Tibial artery (tissue), 4 donors: ENCODE measurements around the gene BMP2.
A peak's percentile ranks its signal among the peaks of the same experiment; 100 is the strongest.

Experiments
- DNase-seq, 2 donors: peaks; one replicate each; pipeline ENCODE4 v3.0.0-alpha.2; 2019
- H3K27ac ChIP-seq, 2 donors: fragments of 200-600 bp; sonication (generic) in 1 of 2; 1 replicate in 1 of 2; 2 replicates in 1 of 2; pipeline ENCODE4 v1.5.1; 2018 to 2019; ENCODE audit warnings: mild to moderate bottlenecking in 1 of 2
- H3K27me3 ChIP-seq, 2 donors: fragments of 200-600 bp; sonication (generic) in 1 of 2; one replicate each; pipeline versions ENCODE4 v1.5.1 to v1.6.0; 2016 to 2019
- H3K36me3 ChIP-seq, 3 donors: fragments of 200-600 bp; sonication (generic) in 2 of 3; one replicate each; pipeline ENCODE4 v1.5.1; 2016 to 2019; ENCODE audit warnings: mild to moderate bottlenecking in 2 of 3
- H3K4me1 ChIP-seq, 4 donors: fragments of 200-600 bp; sonication (generic) in 2 of 4; 1 replicate in 3 of 4; 2 replicates in 1 of 4; pipeline ENCODE4 v1.5.1; 2016 to 2019
- H3K4me3 ChIP-seq, 2 donors: fragments of 200-600 bp; sonication (generic) in 1 of 2; 1 replicate in 1 of 2; 2 replicates in 1 of 2; pipeline ENCODE4 v1.5.1; 2018 to 2019; ENCODE audit warnings: mild to moderate bottlenecking in 2 of 2
- H3K9me3 ChIP-seq, 3 donors: fragments of 200-600 bp; sonication (generic) in 1 of 3; one replicate each; pipeline ENCODE4 v1.5.1; 2016 to 2019
- intact Hi-C: fragments of 100-400 bp; cut with DNase I; formaldehyde crosslinking; loops from one replicate; pipeline ENCODE4 v1.15.0; 2023; ENCODE audit warnings: low total_unique reads
- TF ChIP-seq, protein P1 (sequence below), 2 experiments: fragments of 200-600 bp in 1 of 2; fragments of 450-650 bp in 1 of 2; IDR thresholded peaks; one replicate each; pipeline ENCODE4 v1.5.1; 2017 to 2019; ENCODE audit warnings: antibody characterized with exemption in 2 of 2, mild to moderate bottlenecking in 1 of 2, moderate library complexity in 1 of 2

BMP2 gene

GRCh38 chr20:6811262-6812035, 44.0 kb downstream of the BMP2 start:
- no peak for DNase-seq
- no peaks in the 10 kb centered on the region for H3K36me3 ChIP-seq
- no peaks in the 10 kb centered on the region for H3K4me1 ChIP-seq
- no peaks in the 10 kb centered on the region for H3K9me3 ChIP-seq
- no peak overlapping the region for H3K27ac ChIP-seq
- intact Hi-C loops: no loop called here
- H3K27me3 ChIP-seq: peaks cover 0 to 2% of the 10 kb centered on the region in 2 donors
- no peak overlapping the region for H3K4me3 ChIP-seq
- TF ChIP-seq, protein P1, sequence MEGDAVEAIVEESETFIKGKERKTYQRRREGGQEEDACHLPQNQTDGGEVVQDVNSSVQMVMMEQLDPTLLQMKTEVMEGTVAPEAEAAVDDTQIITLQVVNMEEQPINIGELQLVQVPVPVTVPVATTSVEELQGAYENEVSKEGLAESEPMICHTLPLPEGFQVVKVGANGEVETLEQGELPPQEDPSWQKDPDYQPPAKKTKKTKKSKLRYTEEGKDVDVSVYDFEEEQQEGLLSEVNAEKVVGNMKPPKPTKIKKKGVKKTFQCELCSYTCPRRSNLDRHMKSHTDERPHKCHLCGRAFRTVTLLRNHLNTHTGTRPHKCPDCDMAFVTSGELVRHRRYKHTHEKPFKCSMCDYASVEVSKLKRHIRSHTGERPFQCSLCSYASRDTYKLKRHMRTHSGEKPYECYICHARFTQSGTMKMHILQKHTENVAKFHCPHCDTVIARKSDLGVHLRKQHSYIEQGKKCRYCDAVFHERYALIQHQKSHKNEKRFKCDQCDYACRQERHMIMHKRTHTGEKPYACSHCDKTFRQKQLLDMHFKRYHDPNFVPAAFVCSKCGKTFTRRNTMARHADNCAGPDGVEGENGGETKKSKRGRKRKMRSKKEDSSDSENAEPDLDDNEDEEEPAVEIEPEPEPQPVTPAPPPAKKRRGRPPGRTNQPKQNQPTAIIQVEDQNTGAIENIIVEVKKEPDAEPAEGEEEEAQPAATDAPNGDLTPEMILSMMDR (IDR thresholded peaks at IDR 0.05): no peak

- no peak for DNase-seq
- TF ChIP-seq, protein P1 (IDR thresholded peaks at IDR 0.05): no peak
- intact Hi-C loops: no loop called here
Measured at GRCh38 chr20:6812530-6812929, 45.0 kb downstream of the BMP2 start.

DNA sequence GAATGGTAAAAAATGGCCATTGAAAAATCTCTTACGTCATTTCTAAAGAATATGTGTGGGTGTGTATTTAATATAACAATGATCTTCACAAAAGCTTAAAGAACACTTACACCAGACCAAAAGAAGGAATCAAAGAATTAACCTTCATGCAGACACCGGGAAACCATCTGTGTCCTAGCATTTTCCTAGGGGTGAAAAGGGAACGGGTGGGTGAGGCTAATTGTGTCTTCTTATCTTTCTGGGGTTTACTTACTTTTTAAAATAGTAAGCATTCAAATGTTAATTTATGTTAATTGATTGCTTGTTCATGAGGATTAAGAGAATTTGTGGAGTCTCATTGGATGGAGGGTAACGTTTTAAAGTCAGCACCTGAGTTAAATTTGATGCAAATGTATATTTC, 47.5 kb downstream of the BMP2 start:
- H3K4me1 ChIP-seq: no peaks in the 10 kb centered on the region
- H3K9me3 ChIP-seq: no peaks in the 10 kb centered on the region
- no peak overlapping the region for H3K27ac ChIP-seq
- H3K27me3 ChIP-seq: peaks cover 0 to 5% of the 10 kb centered on the region in 2 donors
- H3K4me3 ChIP-seq: no peak overlapping the region
- no peak for DNase-seq
- H3K36me3 ChIP-seq: no peaks in the 10 kb centered on the region
- intact Hi-C loops: no loop called here
- TF ChIP-seq, protein P1 (IDR thresholded peaks at IDR 0.05): no peak

More at GRCh38 chr20:6812530-6812929, 45.0 kb downstream of the BMP2 start:
- Histone ChIP-seq H3K4me3 (no peak overlapping the region), H3K36me3 (no peaks in the 10 kb centered on the region), H3K9me3 (no peaks in the 10 kb centered on the region), H3K27me3 (peaks cover 0 to 2% of the 10 kb centered on the region in 2 donors), H3K27ac (no peak overlapping the region), H3K4me1 (no peaks in the 10 kb centered on the region)

DNA sequence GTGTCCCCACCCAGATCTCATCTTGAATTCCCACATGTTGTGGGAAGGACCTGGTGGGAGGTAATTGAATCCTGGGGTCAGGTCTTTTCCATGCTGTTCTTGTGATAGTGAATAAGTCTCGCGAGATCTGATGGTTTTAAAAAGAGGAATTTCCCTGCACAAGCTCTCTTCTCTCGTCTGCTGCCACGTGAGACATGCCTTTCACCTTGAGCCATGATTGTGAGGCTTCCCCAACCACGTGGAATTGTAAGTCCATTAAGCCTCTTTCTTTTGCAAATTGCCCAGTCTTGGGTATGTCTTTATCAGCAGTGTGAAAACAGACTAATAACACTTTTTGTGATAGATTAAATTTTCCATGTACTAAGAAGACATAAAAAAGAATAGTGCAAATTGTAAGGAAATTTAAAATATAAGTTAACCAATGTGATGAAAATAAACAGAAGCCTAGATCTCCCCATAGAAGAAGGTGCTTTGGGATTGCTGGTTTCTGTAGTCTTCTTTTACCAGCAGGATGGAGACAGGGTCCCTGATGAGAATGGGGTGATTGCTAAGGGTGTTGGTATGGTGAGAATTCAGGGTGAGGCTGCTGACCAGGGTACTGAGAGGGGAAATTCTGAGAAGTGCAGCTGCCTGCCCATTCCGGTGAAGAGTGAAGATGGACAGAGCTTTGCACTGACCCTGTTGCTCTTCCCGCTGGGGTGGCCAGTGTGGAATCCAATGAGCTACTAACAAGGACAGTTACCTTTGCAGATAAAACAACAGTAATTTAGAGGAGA, 50.7 kb downstream of the BMP2 start:
- H3K9me3 ChIP-seq: no peaks in the 10 kb centered on the region
- TF ChIP-seq, protein P1 (IDR thresholded peaks at IDR 0.05): no peak
- H3K27ac ChIP-seq: no peak overlapping the region
- peaks cover 0 to 7% of the 10 kb centered on the region in 2 donors for H3K27me3 ChIP-seq
- intact Hi-C loops: no loop called here
- no peaks in the 10 kb centered on the region for H3K36me3 ChIP-seq
- no peaks in the 10 kb centered on the region for H3K4me1 ChIP-seq
- H3K4me3 ChIP-seq: no peak overlapping the region
- DNase-seq: no peak

- TF ChIP-seq, protein P1 (IDR thresholded peaks at IDR 0.05): peak in 1 of 2 experiments; percentile 14
- no peak for DNase-seq
Measured at GRCh38 chr20:6819599-6819998, 52.1 kb downstream of the BMP2 start.

More at GRCh38 chr20:6819599-6819998, 52.1 kb downstream of the BMP2 start:
- H3K36me3 ChIP-seq: no peaks in the 10 kb centered on the region
- no peaks in the 10 kb centered on the region for H3K9me3 ChIP-seq
- H3K27ac ChIP-seq: no peak overlapping the region
- no peaks in the 10 kb centered on the region for H3K4me1 ChIP-seq
- no peak overlapping the region for H3K4me3 ChIP-seq
- intact Hi-C loops: no loop called here
- peaks cover 0 to 11% of the 10 kb centered on the region in 2 donors for H3K27me3 ChIP-seq
